Right ventricle myocardium inferior (tissue), 1 donor: Measurements from ENCODE around the gene GC. TPM values are rescaled to one million over a fixed set of nuclear protein-coding genes. Genes with fewer than 3 reads are reported as not detected.
"Not testable (repeated sequence)": the region's sequence is repeated elsewhere in the genome, so short reads cannot be mapped to it uniquely, and the experiment has no call there.

Source experiments
- ATAC-seq: fragments of 200-7000 bp; cut with Tn5 transposase; one replicate; pipeline ENCODE4 v1.9.1; 2020; ENCODE audit warnings: mild to moderate bottlenecking, moderate library complexity
- DNase-seq: peaks from one replicate; pipeline ENCODE4 v3.0.0; 2021; ENCODE audit errors: missing footprints
- intact Hi-C: fragments of 100-400 bp; cut with DNase I; formaldehyde crosslinking; loops from one replicate; pipeline ENCODE4 v1.11.0; 2022
- long read RNA-seq: library from polyadenylated mRNA; unstranded; transcript quantifications from one replicate; pipeline ENCODE4 v2.0.0, GENCODE V29; 2021
- total RNA-seq: library from RNA; stranded (reverse); fragmentation: NEBNext Ultra II Directional; extraction: Animal tissue kit (Norgen Biotek cat#: 25700); gene quantifications from one replicate; pipeline ENCODE4 v1.2.1, GENCODE V29; 2021
- donor health status: DM: no; HTN: yes; CAD: no; lungs with severe emphysema.

The GC gene, protein sequence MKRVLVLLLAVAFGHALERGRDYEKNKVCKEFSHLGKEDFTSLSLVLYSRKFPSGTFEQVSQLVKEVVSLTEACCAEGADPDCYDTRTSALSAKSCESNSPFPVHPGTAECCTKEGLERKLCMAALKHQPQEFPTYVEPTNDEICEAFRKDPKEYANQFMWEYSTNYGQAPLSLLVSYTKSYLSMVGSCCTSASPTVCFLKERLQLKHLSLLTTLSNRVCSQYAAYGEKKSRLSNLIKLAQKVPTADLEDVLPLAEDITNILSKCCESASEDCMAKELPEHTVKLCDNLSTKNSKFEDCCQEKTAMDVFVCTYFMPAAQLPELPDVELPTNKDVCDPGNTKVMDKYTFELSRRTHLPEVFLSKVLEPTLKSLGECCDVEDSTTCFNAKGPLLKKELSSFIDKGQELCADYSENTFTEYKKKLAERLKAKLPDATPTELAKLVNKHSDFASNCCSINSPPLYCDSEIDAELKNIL
- total RNA-seq: not detected
- long read RNA-seq: 0 reads

DNA sequence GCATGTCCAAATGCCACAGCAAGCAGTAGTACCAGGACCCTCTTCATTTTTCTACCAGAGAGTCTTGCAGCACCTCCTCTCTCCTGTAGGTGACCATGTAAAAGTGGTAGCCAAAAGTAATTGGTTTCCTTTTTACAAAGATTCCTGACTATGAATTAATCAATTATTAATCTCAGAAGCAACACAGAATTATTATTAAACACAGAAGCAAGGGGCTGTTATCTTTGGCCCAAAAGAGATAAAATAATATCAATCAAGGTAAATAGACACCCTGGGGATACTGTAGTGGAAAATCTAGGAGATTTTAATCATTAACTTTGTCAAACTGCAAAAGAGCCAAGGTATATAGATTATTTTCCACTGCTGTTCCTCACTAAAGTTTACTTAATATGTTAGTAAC, at the start of gene GC:
TSS of gene GC (minus strand) at position 108 of the 400 bp plus-strand sequence. CDS start at position 47, 61 bp downstream.
- intact Hi-C loops: no loop called here
- no peak for DNase-seq
- ATAC-seq: no peak

GRCh38 chr4:71833232-71833900, 49.5 kb upstream of the GC start:
- intact Hi-C loops: no loop called here

GRCh38 chr4:71832049-71832448, 48.2 kb upstream of the GC start:
- no peak for ATAC-seq
- peak; percentile 45 for DNase-seq
- intact Hi-C loops: no loop called here

More at GRCh38 chr4:71833232-71833900, 49.5 kb upstream of the GC start:
- peak; percentile 50 for DNase-seq
- ATAC-seq: peak; percentile 48

- ATAC-seq (no peak), DNase-seq (no peak)
- intact Hi-C loops: no loop called here
These were observed 46.8 kb upstream of the GC start for GRCh38 chr4:71830497-71831190.

GRCh38 chr4:71828470-71828869, 44.6 kb upstream of the GC start:
- intact Hi-C loops: no loop called here
- DNase-seq (no peak), ATAC-seq (no peak)

- intact Hi-C loops: no loop called here
- DNase-seq (no peak), ATAC-seq (no peak)
These were observed 43.9 kb upstream of the GC start for GRCh38 chr4:71827826-71828225.

GRCh38 chr4:71816676-71817303, 32.9 kb upstream of the GC start:
- intact Hi-C loops: no loop called here
- ATAC-seq: no peak
- DNase-seq: no peak

DNA sequence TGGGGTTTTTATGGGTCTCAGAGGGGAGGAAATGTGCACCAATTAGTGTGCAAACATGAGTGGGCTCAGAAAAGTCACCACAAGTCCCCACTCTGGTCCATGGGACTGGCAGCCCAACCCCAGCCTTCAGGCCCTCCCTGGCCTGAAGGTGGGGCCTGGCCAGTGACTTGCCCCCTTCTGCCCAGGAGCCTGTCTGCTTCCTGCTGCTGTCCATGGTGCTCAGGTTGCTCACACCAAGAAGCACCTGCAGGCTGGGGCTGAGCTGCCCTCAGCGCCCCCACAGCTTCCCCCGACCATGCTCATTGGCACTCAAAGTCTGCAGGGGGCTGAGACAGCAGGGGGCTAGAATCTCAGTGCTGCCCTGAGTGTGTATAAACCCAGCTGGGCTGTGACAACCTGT, 30.6 kb upstream of the GC start:
- no peak for DNase-seq
- intact Hi-C loops: no loop called here
- no peak for ATAC-seq

DNA sequence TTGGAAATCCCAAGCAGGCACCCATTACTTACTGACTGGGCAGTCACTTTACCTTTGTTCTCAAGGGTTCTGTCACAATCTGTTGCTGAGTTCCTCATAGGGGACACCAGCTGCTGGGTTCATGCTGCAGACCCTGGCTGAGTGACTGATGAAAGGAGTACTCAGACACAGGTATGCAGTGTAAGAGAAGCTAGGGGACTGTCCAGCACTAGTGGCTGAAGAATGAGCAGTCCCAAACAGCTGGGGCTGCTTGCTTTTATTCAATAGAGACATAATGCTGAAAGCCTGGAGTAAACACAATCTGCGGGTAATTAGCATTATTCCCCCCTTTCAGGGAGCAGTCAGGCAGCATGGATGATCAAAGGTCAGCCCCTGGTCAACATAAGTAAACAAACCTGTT, 25.9 kb upstream of the GC start:
- intact Hi-C loops, DNase-seq, ATAC-seq: not testable (repeated sequence)

GRCh38 chr4:71807469-71807868, 23.6 kb upstream of the GC start:
- no peak for DNase-seq
- ATAC-seq: no peak
- intact Hi-C loops: no loop called here

GRCh38 chr4:71805230-71805629, 21.4 kb upstream of the GC start:
- DNase-seq, ATAC-seq, intact Hi-C loops: not testable (repeated sequence)

GRCh38 chr4:71804017-71804697, 20.3 kb upstream of the GC start:
- ATAC-seq, DNase-seq, intact Hi-C loops: not testable (repeated sequence)

DNA sequence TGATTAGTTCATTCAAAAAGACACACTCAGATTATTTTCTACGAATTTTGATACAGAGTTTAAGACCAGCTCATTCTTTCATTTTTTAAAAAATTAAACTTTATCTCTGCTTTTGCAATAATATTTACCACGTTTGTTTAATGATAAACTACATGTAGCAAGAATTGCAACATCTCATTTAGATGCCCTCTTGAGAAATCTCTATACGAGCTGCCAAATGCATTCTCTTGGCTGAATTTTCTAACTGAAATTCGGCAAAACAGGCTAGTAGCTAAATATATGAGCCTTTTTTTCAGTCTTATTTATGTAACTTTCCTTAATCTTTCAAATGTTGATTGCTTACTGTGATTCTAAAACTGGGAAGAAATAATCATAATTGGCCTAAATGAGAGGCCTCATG, 2.1 kb upstream of the GC start:
- no peak for ATAC-seq
- intact Hi-C loops: no loop called here

DNA sequence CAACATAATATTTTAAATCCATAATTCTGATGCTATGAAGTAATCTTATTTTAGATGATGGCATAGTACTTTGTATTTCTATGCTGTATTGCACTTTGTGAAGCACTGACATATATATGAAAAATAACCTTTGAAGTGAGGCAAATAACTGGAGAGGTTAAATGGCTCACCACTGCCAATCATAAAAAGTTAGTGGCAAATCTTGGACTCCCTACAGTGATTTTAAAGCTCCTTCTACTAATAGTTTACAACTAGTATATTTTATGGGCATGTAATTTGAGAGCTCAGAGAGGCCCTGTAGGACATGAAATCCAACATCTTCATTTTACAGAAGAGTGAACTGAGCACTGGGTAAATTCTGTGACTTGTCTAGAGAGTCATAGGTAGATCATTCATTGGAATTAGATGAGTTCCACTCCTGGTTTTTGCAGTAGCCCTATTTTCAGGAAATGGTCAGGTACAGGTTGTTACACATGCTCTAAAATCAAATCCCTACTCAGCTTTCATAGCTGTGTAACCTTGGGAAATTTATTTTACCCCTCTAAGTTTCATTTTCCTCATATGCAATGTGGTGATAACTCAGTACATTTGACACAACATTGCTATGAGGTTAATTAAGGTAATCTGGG, 804 bp upstream of the GC start:
- no peak for ATAC-seq
- intact Hi-C loops: no loop called here
- DNase-seq: no peak

More for the DNA sequence above, 2.1 kb upstream of the GC start:
- no peak for DNase-seq

GRCh38 chr4:71777891-71778290, 6.0 kb downstream of the GC start:
- intact Hi-C loops: no loop called here
- DNase-seq (no peak), ATAC-seq (no peak)

- no peak for ATAC-seq
- intact Hi-C loops: no loop called here
These were observed 8.4 kb downstream of the GC start for GRCh38 chr4:71775449-71775848.

GRCh38 chr4:71774136-71774535, 9.7 kb downstream of the GC start:
- ATAC-seq (no peak), DNase-seq (no peak)
- intact Hi-C loops: no loop called here

More at GRCh38 chr4:71775449-71775848, 8.4 kb downstream of the GC start:
- no peak for DNase-seq

GRCh38 chr4:71773004-71773403, 10.9 kb downstream of the GC start:
- ATAC-seq: no peak
- intact Hi-C loops: no loop called here
- no peak for DNase-seq
